Measurements from ENCODE around the gene ATG7.

ATG7 gene

DNA sequence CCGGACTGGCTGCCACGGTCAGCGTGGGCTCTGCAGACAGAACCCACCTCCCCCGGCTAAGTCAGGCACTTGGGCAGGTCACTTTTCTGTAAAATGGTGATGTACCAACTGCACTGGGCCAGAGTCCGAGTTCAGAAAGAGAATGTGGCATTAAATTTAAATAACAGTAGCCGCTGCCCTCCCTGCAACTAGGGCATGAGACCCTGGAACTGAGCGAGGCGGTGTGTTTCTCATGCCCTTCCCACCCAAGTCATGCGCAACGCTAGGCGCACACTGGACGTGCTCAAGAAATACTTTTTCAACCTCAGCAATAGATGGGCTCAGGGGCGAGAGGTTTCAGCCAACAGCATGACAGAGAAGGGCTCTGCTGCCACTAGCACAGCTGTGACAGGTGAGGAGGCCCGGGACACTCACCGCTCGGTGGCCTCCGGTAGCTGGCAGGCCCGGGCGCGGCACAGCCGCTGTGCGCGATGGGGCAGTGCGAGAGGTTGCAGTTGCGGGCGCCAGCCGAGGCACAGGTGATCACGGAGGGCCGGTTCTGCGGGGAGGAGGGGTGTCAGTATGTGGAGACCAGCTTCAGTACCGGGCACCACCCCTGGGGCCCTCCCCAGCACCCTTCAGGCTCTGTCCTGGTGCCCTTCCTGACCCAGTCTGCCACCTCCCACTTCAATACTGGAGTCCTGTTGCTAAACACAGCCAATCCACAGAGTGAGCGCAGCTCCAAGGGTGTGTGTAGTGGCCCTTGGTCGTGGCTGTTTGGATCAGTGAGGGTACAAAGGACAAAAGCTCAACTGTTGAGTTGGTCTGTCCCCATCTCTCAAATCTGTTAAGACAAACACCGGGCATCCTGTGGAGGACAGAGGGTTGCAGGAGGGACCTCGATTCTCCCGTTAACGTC is 287.0 kb downstream of the ATG7 start:
- ATAC-seq, result no peak
- TF ChIP-seq CSDC2 (CRISPR knock-in tag; IDR thresholded peaks at IDR 0.05), result no peak
- no peak for TF ChIP-seq RARB (CRISPR knock-in tag; IDR thresholded peaks at IDR 0.05)
- TF ChIP-seq OSR1 (CRISPR knock-in tag; IDR thresholded peaks at IDR 0.05), result no peak
- no peak for TF ChIP-seq PPARA (CRISPR knock-in tag; IDR thresholded peaks at IDR 0.05; ENCODE audit: borderline replicate concordance)
- TF ChIP-seq ZNF8 (CRISPR knock-in tag; IDR thresholded peaks at IDR 0.05), result no peak
- TF ChIP-seq, protein P1, sequence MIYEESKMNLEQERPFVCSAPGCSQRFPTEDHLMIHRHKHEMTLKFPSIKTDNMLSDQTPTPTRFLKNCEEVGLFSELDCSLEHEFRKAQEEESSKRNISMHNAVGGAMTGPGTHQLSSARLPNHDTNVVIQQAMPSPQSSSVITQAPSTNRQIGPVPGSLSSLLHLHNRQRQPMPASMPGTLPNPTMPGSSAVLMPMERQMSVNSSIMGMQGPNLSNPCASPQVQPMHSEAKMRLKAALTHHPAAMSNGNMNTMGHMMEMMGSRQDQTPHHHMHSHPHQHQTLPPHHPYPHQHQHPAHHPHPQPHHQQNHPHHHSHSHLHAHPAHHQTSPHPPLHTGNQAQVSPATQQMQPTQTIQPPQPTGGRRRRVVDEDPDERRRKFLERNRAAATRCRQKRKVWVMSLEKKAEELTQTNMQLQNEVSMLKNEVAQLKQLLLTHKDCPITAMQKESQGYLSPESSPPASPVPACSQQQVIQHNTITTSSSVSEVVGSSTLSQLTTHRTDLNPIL (CRISPR knock-in tag; IDR thresholded peaks at IDR 0.05; ENCODE audit: low read depth), result no peak
- TF ChIP-seq, protein P2, sequence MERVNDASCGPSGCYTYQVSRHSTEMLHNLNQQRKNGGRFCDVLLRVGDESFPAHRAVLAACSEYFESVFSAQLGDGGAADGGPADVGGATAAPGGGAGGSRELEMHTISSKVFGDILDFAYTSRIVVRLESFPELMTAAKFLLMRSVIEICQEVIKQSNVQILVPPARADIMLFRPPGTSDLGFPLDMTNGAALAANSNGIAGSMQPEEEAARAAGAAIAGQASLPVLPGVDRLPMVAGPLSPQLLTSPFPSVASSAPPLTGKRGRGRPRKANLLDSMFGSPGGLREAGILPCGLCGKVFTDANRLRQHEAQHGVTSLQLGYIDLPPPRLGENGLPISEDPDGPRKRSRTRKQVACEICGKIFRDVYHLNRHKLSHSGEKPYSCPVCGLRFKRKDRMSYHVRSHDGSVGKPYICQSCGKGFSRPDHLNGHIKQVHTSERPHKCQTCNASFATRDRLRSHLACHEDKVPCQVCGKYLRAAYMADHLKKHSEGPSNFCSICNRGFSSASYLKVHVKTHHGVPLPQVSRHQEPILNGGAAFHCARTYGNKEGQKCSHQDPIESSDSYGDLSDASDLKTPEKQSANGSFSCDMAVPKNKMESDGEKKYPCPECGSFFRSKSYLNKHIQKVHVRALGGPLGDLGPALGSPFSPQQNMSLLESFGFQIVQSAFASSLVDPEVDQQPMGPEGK (CRISPR knock-in tag; IDR thresholded peaks at IDR 0.05; ENCODE audit: borderline replicate concordance), result no peak
- TF ChIP-seq BACH2 (CRISPR knock-in tag; IDR thresholded peaks at IDR 0.05; ENCODE audit: borderline replicate concordance), result no peak
- no peak for TF ChIP-seq SNAI2 (CRISPR knock-in tag; IDR thresholded peaks at IDR 0.05)
- TF ChIP-seq ZNF565 (CRISPR knock-in tag; conservative IDR thresholded peaks at IDR 0.05; ENCODE audit: low read depth), result no peak
- TF ChIP-seq, protein P3, sequence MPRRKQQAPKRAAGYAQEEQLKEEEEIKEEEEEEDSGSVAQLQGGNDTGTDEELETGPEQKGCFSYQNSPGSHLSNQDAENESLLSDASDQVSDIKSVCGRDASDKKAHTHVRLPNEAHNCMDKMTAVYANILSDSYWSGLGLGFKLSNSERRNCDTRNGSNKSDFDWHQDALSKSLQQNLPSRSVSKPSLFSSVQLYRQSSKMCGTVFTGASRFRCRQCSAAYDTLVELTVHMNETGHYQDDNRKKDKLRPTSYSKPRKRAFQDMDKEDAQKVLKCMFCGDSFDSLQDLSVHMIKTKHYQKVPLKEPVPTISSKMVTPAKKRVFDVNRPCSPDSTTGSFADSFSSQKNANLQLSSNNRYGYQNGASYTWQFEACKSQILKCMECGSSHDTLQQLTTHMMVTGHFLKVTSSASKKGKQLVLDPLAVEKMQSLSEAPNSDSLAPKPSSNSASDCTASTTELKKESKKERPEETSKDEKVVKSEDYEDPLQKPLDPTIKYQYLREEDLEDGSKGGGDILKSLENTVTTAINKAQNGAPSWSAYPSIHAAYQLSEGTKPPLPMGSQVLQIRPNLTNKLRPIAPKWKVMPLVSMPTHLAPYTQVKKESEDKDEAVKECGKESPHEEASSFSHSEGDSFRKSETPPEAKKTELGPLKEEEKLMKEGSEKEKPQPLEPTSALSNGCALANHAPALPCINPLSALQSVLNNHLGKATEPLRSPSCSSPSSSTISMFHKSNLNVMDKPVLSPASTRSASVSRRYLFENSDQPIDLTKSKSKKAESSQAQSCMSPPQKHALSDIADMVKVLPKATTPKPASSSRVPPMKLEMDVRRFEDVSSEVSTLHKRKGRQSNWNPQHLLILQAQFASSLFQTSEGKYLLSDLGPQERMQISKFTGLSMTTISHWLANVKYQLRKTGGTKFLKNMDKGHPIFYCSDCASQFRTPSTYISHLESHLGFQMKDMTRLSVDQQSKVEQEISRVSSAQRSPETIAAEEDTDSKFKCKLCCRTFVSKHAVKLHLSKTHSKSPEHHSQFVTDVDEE (CRISPR knock-in tag; IDR thresholded peaks at IDR 0.05), result no peak
- TF ChIP-seq ZC3H10 (CRISPR knock-in tag; IDR thresholded peaks at IDR 0.05), result no peak
- TF ChIP-seq, protein P4, sequence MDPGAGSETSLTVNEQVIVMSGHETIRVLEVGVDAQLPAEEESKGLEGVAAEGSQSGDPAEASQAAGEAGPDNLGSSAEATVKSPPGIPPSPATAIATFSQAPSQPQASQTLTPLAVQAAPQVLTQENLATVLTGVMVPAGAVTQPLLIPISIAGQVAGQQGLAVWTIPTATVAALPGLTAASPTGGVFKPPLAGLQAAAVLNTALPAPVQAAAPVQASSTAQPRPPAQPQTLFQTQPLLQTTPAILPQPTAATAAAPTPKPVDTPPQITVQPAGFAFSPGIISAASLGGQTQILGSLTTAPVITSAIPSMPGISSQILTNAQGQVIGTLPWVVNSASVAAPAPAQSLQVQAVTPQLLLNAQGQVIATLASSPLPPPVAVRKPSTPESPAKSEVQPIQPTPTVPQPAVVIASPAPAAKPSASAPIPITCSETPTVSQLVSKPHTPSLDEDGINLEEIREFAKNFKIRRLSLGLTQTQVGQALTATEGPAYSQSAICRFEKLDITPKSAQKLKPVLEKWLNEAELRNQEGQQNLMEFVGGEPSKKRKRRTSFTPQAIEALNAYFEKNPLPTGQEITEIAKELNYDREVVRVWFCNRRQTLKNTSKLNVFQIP (CRISPR knock-in tag; IDR thresholded peaks at IDR 0.05; ENCODE audit: borderline replicate concordance, low read depth), result no peak

DNA sequence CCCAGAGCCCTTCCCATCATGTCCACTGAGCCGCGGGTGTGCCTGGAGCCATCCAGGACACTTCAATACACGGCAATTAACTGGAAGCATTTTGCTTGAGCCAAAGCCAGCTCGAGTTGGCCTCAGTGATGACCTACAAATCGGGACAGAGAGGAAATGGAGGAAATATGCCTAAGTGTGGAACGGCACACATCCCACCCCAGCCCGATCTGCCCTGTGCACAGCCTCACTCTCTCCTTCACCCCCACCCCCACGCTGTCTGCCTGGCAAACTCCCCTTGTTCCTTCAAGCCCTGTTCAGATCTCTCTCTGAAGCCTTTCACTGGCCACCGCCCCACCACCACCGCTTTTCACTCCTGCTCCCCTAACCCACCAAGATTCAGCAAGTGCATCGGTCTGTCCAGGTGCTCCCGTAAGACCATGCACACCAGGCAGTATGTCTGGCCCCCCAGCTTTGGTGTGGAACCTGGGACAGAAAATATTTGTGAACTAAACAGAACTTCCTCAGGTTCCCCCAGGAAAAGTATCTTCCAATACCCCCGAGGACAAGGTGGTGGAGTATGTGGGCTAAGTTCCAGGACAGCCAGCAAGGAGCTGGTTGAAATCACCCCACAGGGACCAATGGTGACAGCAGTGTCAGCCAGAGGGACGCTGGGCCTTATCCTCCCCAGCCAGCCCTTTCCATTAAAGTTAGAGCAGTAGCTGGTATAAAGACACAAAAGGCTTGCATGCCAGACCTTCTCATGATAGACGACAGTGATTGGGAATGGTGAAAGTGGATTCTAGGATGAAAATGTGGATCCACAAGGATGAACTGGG is 287.8 kb downstream of the ATG7 start:
- TF ChIP-seq BACH2 (CRISPR knock-in tag; IDR thresholded peaks at IDR 0.05; ENCODE audit: borderline replicate concordance) (no peak), ZFP3 (CRISPR knock-in tag; IDR thresholded peaks at IDR 0.05) (no peak), ZFP30 (CRISPR knock-in tag; IDR thresholded peaks at IDR 0.05) (no peak)
- ATAC-seq, result no peak

DNA sequence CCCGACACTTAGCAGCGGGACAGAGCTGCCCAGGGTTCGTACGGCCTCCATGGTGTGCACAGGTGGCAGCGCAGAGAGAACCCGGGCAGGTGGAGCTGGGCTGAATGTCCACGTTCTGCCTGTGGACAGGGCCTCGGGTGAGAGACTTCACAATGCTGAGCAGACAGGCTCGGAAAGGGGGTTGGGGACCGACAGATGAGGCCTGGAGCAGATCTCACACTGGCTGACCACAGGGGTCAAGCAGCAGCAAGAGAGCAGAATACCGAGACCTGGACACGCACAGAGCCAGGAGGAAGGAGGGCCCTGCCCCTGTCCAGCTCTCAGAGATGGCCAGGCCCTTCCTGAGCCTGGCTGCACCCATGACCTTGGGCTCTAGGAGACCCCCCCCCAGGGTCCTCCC is 288.5 kb downstream of the ATG7 start:
- no peak; the same call in 2 of the 3 replicates for ATAC-seq
- TF ChIP-seq ZC3H10 (CRISPR knock-in tag; IDR thresholded peaks at IDR 0.05), result no peak
- TF ChIP-seq, protein P5, sequence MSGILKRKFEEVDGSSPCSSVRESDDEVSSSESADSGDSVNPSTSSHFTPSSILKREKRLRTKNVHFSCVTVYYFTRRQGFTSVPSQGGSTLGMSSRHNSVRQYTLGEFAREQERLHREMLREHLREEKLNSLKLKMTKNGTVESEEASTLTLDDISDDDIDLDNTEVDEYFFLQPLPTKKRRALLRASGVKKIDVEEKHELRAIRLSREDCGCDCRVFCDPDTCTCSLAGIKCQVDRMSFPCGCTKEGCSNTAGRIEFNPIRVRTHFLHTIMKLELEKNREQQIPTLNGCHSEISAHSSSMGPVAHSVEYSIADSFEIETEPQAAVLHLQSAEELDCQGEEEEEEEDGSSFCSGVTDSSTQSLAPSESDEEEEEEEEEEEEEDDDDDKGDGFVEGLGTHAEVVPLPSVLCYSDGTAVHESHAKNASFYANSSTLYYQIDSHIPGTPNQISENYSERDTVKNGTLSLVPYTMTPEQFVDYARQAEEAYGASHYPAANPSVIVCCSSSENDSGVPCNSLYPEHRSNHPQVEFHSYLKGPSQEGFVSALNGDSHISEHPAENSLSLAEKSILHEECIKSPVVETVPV (CRISPR knock-in tag; IDR thresholded peaks at IDR 0.05), result no peak
- TF ChIP-seq, protein P1 (CRISPR knock-in tag; IDR thresholded peaks at IDR 0.05; ENCODE audit: low read depth), result no peak
- TF ChIP-seq ZFP3 (CRISPR knock-in tag; IDR thresholded peaks at IDR 0.05), result no peak
- TF ChIP-seq GLIS3 (CRISPR knock-in tag; IDR thresholded peaks at IDR 0.05), result no peak
- no peak for TF ChIP-seq ARNTL (CRISPR knock-in tag; IDR thresholded peaks at IDR 0.05; ENCODE audit: borderline replicate concordance, low read depth)
- TF ChIP-seq, protein P4 (CRISPR knock-in tag; IDR thresholded peaks at IDR 0.05; ENCODE audit: borderline replicate concordance, low read depth), result no peak
- TF ChIP-seq, protein P3 (CRISPR knock-in tag; IDR thresholded peaks at IDR 0.05), result no peak
- no peak for TF ChIP-seq PPARA (CRISPR knock-in tag; IDR thresholded peaks at IDR 0.05; ENCODE audit: borderline replicate concordance)
- TF ChIP-seq ZNF8 (CRISPR knock-in tag; IDR thresholded peaks at IDR 0.05), result no peak
- TF ChIP-seq ZNF70 (CRISPR knock-in tag; IDR thresholded peaks at IDR 0.05), result no peak
